ENCODE data around the gene PRDM5.

Gene PRDM5

GRCh38 chr4:120902925-120903324 is 19.6 kb downstream of the PRDM5 start:
- FAIRE-seq: no peak

- FAIRE-seq: no peak
These were observed 20.8 kb downstream of the PRDM5 start for GRCh38 chr4:120901731-120902130.

- no peak for FAIRE-seq
These were observed 24.4 kb downstream of the PRDM5 start for GRCh38 chr4:120897981-120898719.

GRCh38 chr4:120895554-120895953 is 27.0 kb downstream of the PRDM5 start:
- FAIRE-seq: no peak

GRCh38 chr4:120893314-120893713 is 29.2 kb downstream of the PRDM5 start:
- no peak for FAIRE-seq

- FAIRE-seq: no peak
These were observed 36.3 kb downstream of the PRDM5 start for GRCh38 chr4:120886191-120886590.

- no peak for FAIRE-seq
These were observed 40.7 kb downstream of the PRDM5 start for GRCh38 chr4:120881846-120882245.

- FAIRE-seq: no peak
These were observed 41.2 kb downstream of the PRDM5 start for GRCh38 chr4:120881351-120881750.

GRCh38 chr4:120877021-120877420 is 45.5 kb downstream of the PRDM5 start:
- no peak for FAIRE-seq

- no peak for FAIRE-seq
These were observed 47.4 kb downstream of the PRDM5 start for GRCh38 chr4:120874792-120875774.

- no peak for FAIRE-seq
These were observed 49.0 kb downstream of the PRDM5 start for GRCh38 chr4:120873554-120873953.

GRCh38 chr4:120871173-120871572 is 51.4 kb downstream of the PRDM5 start:
- no peak for FAIRE-seq

GRCh38 chr4:120870279-120870673 is 52.2 kb downstream of the PRDM5 start:
- no peak for FAIRE-seq

GRCh38 chr4:120869613-120870278 is 52.8 kb downstream of the PRDM5 start:
- no peak for FAIRE-seq

GRCh38 chr4:120867506-120867905 is 55.0 kb downstream of the PRDM5 start:
- no peak for FAIRE-seq

GRCh38 chr4:120865985-120866384 is 56.5 kb downstream of the PRDM5 start:
- FAIRE-seq: no peak

- FAIRE-seq: no peak
These were observed 57.6 kb downstream of the PRDM5 start for GRCh38 chr4:120864969-120865368.

- FAIRE-seq: no peak
These were observed 60.1 kb downstream of the PRDM5 start for GRCh38 chr4:120862432-120862831.

GRCh38 chr4:120861852-120862251 is 60.7 kb downstream of the PRDM5 start:
- no peak for FAIRE-seq

- no peak for FAIRE-seq
These were observed 63.8 kb downstream of the PRDM5 start for GRCh38 chr4:120858776-120859175.

GRCh38 chr4:120857312-120857711 is 65.2 kb downstream of the PRDM5 start:
- no peak for FAIRE-seq

GRCh38 chr4:120856294-120856693 is 66.2 kb downstream of the PRDM5 start:
- no peak for FAIRE-seq

- no peak for FAIRE-seq
These were observed 67.1 kb downstream of the PRDM5 start for GRCh38 chr4:120855307-120856001.
